OCI-LY7 (cell line): ENCODE results near the gene WTIP.

ENCODE experiments used
- EZH2phosphoT487 ChIP-seq: fragments of 200-600 bp; sonication (generic); IDR thresholded peaks from 2 replicates; pipeline ENCODE4 v1.6.1; 2018; ENCODE audit warnings: low read depth, borderline replicate concordance, mild to moderate bottlenecking, mixed run types, antibody characterized with exemption, low read length, moderate library complexity, mixed read lengths
- TF ChIP-seq, protein P1 (sequence below): fragments of 200-600 bp; sonication (generic); conservative IDR thresholded peaks from 2 replicates; pipeline ENCODE4 v1.5.1; 2014; ENCODE audit warnings: mild to moderate bottlenecking, antibody characterized with exemption, low read length, moderate library complexity, mixed read lengths

GRCh38 chr19:34540811-34541557 is 59.4 kb downstream of the WTIP start:
- TF ChIP-seq, protein P1, sequence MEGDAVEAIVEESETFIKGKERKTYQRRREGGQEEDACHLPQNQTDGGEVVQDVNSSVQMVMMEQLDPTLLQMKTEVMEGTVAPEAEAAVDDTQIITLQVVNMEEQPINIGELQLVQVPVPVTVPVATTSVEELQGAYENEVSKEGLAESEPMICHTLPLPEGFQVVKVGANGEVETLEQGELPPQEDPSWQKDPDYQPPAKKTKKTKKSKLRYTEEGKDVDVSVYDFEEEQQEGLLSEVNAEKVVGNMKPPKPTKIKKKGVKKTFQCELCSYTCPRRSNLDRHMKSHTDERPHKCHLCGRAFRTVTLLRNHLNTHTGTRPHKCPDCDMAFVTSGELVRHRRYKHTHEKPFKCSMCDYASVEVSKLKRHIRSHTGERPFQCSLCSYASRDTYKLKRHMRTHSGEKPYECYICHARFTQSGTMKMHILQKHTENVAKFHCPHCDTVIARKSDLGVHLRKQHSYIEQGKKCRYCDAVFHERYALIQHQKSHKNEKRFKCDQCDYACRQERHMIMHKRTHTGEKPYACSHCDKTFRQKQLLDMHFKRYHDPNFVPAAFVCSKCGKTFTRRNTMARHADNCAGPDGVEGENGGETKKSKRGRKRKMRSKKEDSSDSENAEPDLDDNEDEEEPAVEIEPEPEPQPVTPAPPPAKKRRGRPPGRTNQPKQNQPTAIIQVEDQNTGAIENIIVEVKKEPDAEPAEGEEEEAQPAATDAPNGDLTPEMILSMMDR: no peak
- no peak for TF ChIP-seq EZH2phosphoT487
